ENCODE measurements around the gene KLHL18.
"Not testable (repeated sequence)": the region's sequence is repeated elsewhere in the genome, so short reads cannot be mapped to it uniquely, and the experiment has no call there.

- TF ChIP-seq CTCF (conservative IDR thresholded peaks at IDR 0.05; ENCODE audit: low read length); EZH2phosphoT487 (IDR thresholded peaks at IDR 0.05; ENCODE audit: borderline replicate concordance, low read depth, low read length): not testable (repeated sequence)
Observed at GRCh38 chr3:47309231-47309630, 26.5 kb downstream of the KLHL18 start.

All from OCI-LY7 (cell line).